HG03159 (cell line): ENCODE measurements around the gene PLEKHA6.

Experiments used
- ATAC-seq: cut with Tn5 transposase; IDR thresholded peaks from one replicate; pipeline ENCODE4 v1.9.1; 2021; ENCODE audit warnings: mild to moderate bottlenecking, moderate library complexity; ENCODE audit not compliant: unreplicated experiment

PLEKHA6 gene

DNA sequence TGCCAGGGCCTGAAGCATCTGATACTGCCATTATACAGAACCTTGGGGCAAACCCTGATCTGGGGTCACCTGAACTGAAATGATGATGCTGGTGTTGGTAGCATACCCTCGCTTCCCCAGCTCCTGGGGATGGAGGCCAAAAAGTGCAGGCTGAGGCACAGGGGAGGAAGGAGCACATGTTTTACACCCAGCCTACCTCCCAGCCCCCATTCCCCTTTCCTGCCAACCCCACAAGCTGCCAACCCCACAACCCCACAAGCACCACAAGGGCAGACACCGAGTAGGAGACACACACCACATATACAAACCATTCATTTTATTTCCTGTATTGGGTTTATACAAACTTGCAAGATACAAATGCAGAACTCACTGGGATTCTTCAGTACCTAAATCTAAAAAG lies 141.2 kb downstream of the PLEKHA6 start:
- ATAC-seq: no peak

DNA sequence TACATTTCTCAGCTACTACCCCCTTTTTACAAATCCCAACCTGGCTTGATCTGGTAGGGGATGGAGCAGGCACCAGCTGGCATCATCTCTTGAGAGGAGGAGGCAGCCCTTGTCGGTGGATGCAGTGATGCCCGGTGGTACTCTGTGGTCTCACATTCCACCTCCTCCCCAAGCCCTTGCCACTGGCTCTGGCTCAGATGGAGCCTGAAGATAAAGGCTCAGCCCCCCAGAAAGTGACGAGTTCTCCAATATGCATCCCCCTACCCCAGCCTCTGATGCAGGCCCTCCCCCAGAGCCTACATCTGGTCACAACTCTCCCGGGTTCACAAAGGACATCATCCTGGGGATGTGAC lies 142.1 kb downstream of the PLEKHA6 start:
- ATAC-seq: no peak

DNA sequence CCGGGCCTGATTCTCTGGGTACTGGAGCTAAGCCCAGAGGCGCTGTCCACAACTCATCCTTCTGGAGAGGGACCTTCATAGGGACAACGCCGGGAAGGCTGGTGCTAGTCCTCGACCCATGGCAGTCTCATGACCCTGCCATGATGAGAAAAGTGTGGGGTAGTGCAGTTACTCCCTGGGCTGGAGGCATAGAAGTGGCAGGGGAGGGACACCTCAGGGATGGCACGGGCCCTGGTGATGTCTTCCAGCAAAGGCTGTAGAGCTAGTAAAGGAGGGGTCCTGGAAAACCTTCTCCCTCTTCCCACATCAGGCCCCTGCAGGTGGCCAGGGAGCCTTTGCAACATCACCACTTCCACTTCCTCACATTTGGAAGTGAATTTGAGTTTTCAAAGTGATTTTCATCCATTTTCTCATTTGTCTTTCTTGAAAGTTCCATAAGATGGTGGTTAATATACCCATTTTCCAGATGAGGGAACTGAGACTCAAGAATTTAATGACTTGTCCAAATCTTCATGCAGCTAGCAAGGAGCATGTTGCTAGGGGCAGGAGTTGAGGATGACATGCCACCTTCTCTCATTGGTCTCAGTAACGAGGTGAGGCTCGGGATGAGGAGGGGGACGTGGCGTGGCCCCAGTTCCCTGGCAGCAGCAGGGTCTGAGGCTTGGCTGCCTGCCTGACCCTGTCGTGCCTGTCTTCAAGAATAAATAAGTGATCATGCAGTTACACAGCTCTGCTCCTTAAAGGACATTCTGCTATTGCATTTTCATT lies 142.7 kb downstream of the PLEKHA6 start:
- ATAC-seq: no peak

DNA sequence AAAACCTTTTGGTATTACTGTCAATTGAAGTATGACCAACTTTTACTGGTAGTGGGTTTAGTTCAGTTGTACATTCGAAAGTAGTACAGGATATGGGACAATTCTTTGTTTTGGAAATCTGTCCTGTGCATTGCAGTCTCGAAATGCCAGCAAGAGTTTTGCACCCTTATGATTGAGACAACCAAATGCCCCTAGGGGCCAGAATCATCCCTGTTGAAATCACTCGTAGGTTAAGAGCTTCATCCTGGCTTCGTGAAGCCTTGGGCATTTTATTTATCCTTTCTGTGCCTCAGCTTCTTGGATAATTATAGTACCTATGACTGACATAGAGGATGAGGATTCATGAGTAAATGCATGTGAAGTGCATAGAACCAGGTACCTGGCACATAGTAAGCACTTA lies 143.5 kb downstream of the PLEKHA6 start:
- no peak for ATAC-seq

DNA sequence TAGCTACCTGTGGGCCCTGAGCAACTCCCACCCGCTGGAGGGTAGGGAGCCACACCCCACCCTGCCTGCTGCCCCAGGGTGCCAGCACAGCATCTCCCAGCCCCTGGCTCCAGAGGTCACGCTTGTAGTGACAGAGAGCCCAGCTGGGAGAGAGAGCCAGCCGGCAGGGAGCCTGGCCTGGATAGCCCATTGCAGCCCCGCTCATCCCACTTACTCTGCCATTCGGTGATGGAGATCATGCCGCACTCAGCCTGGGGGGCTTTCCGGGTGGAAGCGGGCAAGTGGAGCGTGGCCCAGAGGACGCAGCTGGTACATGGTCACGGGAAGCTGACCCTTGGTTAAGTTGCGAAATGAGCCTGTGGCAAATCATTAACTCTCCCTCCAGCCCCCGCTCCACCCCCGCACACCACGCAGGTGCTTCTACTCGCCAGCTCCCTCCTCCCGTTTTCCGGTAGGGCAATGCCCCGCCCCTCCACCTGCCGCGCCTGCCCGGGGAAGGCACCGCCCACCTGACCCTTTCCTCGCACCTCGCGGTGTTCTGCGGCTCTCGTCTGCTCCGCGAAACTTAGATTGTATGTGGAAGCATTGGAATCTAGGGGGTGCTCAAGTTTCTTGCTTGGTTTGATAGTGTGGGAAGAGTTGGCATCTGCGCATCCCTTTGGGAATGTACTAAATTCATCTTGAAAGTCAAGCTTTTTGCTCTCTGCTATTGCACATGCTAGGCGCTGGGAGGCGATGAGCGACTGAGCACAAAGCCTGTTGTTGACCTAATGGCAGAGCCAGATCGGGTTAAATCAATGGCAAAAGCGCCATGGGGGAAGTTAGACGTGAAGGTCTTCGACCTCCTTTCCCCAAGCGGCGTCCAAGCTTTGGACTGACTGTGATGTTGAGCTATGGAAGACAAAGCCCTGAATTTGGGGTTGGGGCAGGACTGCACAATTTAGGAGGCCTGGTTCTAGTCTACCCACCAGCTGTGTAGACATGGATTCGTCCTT lies 145.8 kb downstream of the PLEKHA6 start, which contains the start of gene GOLT1A:
GOLT1A (minus strand) TSS at position 321 of the 995 bp plus-strand sequence; CDS start at position 239, 82 bp downstream.
- ATAC-seq: peak; percentile 68

DNA sequence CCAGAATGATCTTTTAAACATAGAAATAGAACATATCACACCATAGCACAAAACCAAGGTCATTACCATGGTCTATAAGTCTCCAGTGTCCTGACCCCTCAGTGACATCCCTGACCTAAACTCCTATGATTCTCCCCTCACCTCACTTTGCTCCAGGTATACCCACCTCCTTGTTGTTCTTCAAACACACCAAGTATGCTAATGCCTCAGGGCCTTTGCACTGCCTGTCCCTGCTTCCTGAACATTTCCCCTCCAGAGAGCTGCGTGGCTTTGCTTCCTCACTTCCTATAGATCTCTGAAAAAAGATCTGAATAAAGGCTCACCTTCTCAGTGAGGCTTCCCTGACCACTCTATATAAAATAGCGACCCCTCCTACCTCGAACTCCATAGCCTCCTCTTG lies 147.0 kb downstream of the PLEKHA6 start:
- ATAC-seq: no peak

DNA sequence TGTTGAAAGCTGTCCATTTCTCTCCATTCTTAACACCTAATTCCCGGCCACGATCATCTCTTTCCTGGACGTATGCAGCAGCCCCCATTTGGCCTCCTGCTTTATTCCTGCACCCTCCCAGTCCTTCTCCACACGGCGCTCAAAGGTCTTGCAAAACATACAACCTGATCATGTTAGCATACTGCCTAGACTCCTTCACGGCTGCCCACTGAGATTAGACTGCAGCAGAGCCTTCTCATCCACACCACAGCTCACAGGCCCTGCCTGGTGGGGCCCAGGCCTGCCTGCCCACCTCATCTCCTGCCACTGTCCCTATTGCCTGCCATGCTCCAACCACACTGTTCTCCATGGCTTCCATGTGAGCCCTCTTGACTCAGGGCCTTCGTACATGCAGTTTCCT lies 148.7 kb downstream of the PLEKHA6 start:
- no peak for ATAC-seq

DNA sequence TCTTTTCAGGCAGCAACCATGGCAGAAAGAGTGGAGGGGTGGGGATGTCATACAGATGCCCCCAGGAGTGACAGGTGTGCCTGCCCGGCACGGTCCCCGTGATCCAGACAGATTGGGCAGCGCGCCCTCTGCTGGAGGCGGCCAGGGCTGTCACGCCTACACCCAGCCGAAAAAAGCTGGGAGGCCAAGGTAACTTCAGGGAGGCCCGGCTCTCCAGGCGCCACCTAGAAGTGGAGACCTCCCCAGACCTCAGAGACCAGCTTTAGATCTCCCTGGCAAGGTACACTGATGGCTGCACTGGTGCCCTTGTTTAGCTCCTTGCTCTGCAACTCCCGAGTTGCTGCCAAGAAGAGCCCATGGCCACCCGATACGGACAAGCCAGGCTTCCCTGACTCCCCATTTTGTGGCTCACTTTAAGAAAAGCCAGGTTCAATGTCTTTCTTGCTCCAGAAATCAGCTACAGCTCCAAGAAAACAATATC lies 152.6 kb downstream of the PLEKHA6 start:
- ATAC-seq: no peak

DNA sequence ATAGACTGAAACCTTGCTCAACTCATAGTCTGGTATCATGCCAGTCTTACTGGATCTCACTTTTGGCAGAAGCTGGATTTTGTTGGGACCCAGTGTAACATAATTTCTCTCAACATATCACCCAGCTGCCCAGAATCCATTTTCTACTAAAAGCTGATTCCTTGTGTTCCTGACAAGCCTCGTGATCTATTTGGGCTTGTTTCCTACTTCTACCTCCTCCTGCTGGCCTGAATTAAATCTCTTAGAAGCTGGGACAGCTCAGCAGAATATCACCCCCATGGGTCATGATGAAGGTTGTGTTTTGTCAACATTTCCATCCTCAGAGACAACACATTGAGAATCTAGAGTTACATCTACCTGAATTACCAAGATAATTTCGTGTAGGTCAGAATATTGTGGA lies 153.6 kb downstream of the PLEKHA6 start:
- no peak for ATAC-seq

DNA sequence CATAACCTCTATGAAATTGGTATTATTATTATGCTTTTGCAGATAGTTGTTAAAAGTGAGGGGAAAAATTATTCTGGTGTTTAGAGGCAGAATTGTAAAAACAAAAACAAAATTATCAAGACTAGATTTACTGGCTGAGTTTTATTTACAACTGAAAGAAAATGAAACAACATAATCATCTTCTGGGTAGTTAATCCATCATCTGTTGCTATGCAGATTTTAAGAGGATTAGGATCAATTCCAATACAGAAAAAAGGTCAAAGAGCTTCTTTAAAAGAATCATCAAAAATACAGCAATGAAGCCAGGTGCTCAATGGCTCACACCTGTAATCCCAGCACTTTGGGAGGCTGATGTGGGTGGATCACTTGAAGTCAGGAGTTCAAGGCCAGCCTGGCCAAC lies 154.2 kb downstream of the PLEKHA6 start:
- ATAC-seq: no peak

DNA sequence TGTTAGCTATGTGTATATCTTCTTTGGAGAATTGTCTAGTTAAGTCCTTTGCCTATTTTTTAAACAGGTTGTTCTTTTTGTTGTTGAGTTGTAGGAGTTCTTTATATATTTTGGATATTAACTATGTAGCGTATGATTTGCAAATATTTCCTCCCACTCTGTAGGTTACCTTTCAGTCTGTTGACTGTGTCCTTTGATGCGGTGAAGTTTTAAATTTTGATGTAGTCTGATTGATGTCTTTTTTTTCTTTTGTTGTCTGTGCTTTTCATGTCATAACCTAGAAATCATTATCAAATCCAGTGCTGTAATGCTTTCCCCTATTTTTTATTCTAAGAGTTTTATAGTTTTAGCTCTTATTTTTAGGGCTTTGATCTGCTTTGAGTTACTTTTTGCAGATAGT lies 154.8 kb downstream of the PLEKHA6 start:
- ATAC-seq: no peak

DNA sequence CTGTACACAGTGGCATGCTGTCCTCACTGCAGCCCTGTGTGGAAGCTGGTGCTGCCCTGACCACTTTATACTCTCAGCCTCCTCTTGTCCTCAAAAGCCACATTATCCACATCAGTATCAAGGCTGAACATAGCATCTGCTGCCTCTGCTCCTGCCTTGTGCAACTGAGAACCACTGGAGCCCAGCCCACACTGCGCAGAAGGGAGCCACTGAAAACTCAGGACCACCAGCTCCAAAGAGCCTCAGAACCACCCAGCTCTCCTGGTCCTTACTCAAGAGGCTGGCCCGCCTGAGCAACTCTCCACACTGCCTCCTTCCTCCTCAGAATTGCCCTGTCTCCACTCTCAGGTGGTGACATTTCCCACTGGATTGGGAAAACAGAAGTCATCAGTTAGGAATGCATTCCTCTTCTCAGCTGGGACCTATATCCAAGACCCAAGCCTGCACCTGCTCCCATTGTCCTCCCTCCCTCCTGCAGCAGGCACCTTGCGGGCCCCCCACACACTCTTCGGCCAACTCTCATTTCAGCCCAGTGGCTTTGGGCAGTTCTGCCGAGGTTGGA lies 156.4 kb downstream of the PLEKHA6 start:
- ATAC-seq: no peak

DNA sequence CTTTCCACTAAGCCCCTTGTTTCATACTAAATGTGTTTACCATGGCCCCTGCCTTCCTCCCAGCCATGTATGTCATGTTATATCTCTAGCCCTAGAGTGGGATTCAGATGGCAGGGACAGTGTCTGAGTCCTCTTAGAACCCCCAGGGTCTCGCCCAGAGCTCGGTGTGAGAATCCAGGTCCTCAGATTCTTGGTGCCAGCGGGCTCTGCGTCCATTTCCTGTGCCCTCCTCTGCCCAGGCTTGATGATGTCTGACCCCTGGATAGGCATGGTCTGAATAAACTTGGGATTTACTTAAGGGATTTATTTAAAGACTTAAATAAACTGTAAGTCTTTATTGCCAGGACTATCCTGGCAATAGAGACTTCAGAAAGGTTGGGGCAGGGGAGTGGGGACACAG lies 157.2 kb downstream of the PLEKHA6 start:
- ATAC-seq: no peak

DNA sequence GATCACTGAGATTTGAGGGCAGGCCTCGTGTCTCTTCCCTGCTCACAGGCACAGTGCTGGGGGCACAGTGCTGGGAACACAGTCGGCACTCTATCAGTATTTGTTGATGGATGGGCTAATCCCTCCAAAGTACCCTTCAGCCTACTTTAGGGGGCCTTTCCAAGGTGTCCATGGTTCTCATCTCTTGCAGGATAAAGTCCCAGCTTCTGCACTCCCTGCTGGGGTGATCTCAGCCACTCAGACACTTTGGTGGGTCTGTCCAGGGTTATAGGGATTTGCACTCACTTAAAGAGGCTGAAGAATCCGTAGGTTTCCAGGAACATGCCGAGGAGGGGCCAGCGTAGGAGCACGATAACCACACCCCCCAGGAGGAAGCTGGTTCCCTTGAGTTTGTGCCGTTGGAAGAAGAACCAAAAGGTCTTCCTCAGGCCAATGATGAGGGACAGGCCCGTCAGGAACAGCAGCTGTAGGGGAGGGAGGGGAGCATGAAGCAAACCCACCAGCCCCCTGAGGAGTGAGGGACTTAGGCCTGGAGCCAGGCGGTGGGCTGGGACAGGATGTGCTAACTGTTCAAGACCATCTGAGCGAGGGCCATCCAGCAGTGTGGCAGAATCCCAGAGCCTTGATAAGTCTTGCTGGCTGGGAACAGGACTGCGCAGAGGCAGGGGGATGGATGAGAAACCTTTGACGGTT lies 158.2 kb downstream of the PLEKHA6 start:
- no peak for ATAC-seq

DNA sequence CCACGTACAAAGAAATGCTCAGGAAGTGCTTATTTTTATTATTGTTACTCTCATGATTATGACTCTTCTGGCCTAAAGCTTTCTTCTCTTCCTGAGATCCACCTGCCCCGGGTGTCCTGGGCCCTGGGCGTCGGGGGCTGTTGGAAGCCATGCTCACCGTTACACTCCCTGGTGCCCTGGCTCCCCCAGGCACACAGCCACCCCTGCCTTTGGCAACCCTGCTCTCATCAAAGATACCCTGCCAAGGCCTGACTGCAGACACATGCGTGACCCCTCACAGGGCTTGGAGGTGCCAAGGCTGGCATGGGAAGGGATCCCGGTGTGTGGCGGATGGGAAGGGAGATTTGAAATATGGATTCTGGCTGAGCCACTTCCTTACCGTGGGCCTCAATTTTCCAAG lies 160.2 kb downstream of the PLEKHA6 start:
- no peak for ATAC-seq

DNA sequence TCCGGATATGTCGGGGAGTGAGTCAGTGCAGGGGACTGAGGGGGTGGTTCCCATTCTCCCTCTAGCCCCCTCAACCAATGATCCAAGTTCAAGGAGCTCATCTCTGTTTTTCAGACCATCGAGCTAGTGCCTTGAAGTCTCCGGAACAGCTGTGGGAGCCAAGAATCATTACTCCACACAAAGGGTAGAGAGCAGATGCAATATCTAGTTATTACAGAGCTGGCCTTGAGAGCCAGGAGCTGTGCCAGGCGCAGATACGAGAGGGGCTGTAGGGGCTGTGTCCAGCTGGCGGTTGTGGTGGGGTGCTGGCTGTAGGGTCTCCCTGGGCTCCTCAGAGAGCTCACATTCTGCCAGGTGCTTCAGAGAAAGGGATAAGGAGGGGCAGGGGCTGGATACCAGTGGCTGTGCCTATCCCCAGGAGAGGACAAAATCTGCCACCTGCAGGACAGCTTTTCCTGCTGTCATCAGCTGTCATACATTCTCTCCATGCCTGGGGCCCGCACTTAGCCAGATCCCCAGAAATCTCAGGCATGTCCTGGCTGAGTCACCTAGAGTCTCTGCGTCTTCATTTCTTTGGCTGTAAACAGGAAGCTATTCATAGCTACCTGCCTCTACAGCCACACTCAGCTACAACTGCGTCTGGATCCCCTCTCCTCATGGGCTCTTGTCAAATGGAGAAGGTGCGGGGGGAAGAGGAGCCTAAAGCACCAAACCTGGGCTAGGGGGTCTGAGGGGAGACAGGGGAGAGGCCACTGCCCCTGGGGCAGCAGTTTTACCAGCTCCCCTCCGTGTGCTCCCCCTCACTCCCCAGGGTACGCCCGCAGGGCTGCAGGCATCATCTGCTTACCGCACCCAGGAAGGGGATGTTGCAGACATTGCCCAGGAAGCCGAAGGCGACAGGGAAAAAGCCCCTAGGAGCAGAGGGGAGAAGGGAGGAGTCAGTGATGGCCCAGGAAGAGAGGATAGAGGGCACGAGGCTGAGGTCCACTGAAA lies 161.1 kb downstream of the PLEKHA6 start:
- ATAC-seq: no peak

DNA sequence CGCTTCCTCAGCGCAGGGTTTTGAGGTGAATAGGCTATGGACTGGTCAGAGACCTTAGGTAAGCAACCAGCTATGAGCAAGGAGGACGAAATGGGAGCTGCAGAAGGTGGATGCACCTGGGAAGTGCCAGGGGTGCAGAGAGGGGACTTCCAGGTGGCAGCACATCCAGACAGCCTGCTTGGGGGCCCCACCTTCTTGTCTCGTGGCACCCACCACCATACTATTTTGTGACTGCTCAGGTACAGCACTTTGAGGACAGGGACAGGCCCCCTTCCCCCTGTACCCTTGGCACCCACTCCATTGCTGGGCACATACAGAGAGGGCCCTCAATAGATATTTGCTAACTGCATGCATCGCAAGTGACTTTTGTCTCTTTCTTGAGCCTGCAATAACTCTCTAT lies 162.7 kb downstream of the PLEKHA6 start:
- no peak for ATAC-seq

DNA sequence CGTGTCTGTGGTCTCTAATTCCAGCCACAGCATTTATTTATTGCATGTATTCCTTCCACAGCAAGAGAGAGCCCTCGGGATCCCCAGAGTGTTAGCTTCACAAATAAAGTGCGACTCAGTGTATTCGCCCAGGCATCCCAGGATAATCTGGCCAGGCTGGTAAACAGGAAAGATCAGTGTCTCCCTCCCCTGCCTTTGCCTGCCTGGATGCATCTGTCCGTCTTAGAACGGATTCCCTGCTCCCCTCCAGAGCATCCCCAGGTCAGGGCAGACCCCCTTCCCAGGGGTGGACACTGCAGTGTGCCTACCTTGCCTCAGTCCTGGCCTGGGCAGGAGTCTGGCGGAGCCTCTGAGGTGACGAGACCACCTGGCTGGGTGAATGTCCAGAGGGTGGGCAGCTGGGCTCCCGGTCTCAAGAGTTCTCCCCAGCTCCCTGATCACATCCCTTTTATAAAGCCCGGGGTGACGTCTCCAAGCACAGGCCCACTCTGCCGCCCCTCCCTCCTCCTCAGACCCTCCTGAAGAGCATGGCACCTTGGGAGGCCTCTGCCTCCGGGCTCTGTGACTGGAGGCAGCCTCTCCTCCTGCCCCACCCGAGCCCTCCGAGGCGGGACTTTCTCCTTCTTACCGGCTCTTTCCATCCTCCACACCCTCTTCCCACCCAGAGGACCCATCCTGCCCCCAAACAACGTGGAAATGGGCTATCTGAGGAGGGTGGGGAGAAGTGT lies 163.5 kb downstream of the PLEKHA6 start, which contains the start of gene KISS1:
KISS1 (minus strand) TSS at position 424 of the 728 bp plus-strand sequence. CDS start 3,615 bp downstream, outside the sequence.
- ATAC-seq: no peak

DNA sequence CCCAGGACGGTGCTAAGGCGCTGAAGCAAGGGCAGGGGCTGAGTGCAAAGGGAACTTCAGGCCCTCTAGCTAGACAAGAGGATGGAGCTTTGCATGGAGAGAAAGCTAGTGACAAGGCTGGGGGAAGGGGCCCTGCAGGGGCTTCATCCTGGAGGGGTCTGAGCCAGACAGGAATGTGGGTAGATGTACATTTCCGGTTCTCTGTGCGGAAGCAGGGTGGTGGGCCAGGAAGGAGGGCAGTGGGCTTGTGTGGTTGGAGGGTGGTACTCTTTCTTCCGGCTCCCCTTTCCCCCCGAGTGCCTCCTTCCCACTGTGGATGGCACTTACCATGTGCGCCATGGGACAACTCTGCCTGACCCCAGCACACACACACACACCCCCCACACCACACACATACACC lies 165.0 kb downstream of the PLEKHA6 start:
- no peak for ATAC-seq
